ENCODE measurements around the gene NDUFS3.
"Not testable (repeated sequence)": the region's sequence is repeated elsewhere in the genome, so short reads cannot be mapped to it uniquely, and the experiment has no call there.

NDUFS3 gene

DNA sequence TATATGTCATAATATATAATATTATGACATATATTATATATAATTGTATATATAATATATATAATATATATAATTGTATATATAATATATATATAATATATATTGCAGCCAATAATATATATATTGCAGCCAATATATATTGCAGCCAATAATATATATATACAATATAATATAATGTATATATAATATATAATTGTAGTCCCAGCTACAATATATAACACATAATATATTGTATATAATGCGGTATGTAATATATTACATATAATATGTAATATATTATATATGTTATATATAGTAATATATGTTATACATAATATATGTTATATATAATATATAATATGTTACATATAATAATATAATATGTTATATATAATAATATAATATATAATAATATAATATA is 20.2 kb upstream of the NDUFS3 start:
- DNase-seq, result no peak

DNA sequence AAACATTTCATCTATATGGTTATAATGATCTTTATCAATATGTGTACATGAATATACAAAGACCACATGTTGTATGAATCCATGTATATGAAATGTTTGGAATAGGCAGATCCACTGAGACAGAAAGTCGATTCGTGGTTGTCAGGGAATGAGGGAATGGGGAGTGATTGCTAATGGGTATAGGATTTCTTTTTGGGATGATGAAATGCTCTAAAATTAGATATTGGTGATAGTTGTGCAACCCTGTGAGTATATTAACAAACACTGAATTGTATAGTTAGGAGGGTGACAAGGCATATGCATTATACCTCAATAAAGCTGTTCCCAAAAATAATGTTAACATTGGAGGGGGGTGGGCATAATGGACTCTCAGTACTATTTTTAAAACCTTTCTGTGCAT is 18.4 kb upstream of the NDUFS3 start:
- DNase-seq, result no peak

DNA sequence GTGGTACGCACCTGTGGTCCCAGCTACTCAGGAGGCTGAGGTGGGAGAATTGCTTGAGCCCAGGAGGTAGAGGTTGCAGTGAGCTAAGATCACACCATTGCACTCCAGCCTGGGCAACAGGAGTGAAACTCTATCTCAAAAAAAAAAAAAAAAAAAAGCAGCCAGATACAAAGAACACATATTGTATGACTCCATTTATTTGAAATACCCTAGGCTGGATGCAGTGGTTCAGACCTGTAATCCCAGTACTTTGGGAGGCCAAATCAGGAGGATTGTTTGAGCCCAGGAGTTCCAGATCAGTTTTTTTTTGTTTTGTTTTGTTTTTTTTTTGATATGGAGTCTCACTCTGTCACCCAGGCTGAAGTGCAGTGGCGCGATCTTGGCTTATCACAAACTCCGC is 16.5 kb upstream of the NDUFS3 start:
- not testable (repeated sequence) for DNase-seq

DNA sequence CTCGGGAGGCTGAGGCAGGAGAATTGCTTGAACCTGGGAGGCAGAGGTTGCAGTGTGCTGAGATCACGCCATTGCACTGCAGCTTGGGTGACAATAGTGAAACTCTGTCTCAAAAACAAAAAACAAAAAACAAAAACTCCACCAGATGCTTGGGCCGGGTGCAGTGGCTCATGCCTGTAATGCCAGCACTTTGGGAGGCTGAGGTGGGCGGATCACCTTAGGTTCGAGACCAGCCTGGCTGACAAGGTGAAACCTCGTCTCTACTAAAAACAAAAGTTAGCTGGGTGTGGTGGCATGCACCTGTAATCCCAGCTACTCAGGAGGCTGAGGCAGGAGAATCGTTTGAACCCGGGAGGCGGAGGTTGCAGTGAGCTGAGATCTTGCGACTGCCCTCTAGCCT is 14.5 kb upstream of the NDUFS3 start:
- not testable (repeated sequence) for DNase-seq

DNA sequence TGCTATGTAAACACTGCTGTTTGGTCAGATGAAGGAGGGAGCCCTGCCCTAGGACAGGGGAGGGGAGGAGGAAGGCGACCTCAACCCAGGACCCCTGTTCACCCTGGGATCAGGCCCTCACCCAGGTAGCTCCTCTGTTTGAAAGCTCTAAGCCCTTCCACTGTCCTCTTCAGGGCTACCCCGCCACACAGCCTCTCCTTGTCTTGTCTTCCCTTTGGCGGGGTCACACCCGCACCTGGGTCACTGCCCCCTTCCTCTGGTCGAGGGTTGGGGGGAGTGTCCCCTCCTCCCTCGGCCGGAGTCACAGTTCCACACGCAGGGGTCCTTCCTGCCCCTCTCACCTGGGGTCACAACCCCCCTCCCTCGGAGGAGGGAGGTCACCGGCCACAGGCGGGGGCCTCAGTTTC is 13.9 kb upstream of the NDUFS3 start:
- DNase-seq, result no peak

DNA sequence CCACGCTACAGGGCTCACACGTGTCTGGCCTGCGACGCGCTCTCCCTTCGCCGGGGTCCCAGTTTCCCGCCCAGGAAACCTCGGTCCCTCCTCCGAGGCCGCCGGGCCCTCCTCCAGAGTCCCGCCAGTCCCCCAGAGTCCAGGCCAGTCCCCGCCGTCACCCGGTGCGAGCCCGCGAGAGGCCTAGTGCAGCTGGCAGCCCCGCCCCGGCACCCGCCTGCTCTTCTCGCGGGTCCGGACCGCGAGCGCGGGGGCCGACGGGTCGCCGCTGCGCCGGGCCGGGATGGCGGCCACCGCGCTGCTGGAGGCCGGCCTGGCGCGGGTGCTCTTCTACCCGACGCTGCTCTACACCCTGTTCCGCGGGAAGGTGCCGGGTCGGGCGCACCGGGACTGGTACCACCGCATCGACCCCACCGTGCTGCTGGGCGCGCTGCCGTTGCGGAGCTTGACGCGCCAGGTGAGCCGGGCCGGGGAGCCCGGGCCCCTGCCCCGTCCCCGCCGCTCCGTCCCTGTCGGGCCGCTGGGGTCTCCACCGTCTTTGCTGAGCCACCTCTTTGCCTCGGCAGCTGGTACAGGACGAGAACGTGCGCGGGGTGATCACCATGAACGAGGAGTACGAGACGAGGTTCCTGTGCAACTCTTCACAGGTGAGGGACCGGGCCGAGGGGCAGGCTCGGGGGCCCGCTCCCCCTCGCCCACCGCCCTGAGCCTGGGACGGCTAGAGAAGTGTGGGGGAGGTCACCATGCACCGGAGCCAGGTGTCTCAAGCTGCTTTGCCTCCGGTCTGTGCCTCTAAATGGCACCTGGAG is 13.3 kb upstream of the NDUFS3 start, which contains the start of gene PTPMT1:
TSS of gene PTPMT1 (plus strand) at position 260 of the 809 bp plus-strand sequence. CDS start at position 284, 24 bp downstream.
- DNase-seq, result peak in 26 of 56 donors; percentile 10 to 72 (median 35)

DNA sequence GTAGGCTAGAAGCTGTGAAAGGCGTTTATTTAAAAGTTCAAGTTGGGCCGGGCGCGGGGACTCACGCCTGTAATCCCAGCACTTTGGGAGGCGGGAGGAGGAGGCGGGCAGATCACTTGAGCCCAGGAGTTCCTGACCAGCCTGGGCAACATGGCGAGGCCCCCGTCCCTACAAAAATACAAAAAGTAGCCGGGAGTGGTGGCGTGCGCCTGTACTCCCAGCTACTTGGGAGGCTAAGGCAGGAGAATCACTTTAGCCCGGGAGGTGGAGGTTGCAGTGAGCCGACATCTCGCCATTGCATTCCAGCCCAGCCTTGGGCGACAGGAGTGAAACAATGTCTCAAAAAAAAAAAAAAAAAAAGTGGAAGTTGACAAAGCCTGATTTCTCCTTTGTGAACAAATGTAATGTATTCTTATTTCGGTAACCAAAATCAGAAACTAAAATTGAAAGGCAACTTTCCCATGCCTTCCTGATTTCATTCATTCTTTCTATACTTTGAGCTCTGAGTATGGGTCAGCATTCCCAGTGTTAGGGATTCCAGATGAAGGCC is 12.7 kb upstream of the NDUFS3 start:
- no peak for DNase-seq

DNA sequence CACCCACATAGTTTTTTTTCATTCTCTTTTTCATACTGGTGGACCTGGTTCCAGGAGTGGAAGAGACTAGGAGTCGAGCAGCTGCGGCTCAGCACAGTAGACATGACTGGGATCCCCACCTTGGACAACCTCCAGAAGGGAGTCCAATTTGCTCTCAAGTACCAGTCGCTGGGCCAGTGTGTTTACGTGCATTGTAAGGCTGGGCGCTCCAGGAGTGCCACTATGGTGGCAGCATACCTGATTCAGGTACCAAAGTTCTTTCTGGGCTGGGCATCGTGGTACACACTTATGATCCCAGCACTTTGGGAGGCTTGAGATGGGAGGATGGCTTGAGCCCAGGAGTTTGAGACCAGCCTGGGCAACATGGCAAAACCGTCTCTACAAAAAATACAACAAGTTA is 9.2 kb upstream of the NDUFS3 start:
- no peak for DNase-seq

DNA sequence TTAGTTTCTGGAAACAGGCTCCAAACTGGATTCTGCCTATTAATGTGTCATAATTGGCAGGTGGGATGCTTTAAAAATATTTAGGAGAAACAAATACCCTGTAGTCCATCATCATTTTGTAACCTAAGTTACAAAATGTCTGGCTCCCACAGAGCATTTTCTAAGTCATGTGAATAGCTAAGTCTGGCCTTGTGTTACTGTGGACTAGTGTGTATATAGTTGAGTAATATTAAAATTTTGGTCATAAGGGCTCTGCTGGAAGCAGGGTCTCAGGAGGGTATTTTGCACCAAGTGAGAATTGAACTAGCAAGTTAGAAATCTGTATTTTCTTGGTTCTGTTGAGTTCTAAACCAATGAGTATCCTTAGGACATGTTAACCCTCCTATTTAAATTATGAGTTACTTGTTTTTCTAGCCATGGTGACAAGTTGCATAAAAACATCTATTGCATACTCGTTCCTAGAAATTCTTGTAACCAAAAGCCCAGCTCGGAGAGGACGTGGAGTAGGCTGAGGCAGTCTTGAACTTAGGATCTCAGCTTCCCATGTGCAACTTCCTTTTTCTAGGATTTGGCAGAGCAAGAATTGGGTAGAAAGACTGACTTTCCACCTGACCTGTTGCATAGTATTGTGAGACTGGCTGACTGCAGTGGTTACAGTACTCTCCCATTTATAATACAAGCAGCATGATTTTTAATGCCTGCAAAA is 8.1 kb upstream of the NDUFS3 start:
- DNase-seq, result no peak

DNA sequence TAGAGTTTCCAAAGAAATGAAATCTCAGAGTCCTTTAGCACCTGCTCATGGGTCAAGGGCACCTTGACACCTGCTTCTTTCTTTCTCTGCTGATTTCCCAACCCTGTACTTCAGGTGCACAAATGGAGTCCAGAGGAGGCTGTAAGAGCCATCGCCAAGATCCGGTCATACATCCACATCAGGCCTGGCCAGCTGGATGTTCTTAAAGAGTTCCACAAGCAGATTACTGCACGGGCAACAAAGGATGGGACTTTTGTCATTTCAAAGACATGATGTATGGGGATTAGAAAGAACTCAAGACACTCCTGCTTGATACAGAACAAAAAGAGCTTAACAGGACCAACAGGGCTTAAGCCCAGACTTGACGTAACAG is 7.5 kb upstream of the NDUFS3 start:
- DNase-seq, result no peak

DNA sequence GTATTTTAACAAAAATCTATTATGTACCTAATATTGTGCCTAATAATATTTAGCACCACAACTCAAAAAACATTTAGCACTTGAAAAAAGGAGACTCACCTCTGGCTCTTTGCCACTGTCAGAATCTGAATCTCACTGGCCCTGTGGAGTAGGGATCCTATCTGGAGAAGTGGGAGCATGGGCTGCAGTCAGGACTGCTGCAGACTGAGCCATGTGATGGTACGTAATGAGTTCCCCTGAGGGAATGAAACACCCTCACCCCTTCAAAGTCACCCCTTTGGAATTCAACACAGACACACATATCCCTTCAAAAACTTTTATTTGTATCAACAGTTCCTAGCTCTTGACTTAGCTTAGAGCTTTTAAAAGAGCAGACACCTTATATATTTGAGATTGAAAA is 7.0 kb upstream of the NDUFS3 start:
- no peak for DNase-seq

DNA sequence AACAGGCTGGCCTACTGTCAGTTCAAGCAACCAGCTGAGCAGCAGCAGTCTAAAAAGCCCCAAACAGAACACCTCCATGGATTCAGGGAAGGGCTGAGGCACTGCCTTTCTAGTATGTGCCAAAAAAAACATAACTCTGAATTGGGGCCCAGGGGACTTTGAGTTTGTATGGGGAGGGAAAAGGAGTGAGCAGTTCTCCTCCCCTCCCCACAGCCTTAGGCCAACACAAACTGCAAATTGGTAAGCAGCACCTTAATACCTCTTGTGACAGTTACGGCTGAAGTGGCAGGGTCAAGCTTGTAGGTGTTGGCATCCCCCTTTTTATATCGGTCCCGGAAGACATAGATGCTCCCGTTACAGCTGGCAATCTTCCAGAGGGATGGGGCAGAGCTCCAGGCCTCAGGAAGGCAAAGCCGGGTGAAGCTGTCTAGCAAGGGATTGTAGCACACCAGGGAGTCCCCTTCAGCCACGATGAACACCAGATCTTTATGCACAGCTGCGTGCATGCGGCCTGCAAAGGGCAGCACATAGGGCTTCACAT is 6.1 kb upstream of the NDUFS3 start:
- peak in 1 of 56 donors; percentile 42 for DNase-seq

DNA sequence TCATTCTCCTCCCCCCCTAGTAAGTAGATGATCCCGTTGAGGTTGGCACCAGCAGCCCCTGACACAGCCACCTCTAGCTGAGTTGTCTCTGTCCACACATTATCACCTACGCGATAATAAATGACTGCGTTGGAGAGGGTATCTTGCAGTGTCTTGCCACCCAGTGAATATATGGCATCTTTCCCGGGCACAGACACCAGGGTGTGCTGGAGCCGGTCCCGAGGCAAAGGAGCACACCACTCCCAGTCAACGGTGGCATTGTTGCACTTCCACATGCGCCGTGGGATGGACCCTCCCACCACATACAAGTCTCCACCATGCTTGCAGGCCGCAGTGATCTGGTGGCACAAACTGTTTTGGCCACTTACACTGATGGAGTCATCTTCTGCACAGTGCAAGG is 5.6 kb upstream of the NDUFS3 start:
- peak in 22 of 56 donors; percentile 12 to 68 (median 42) for DNase-seq

DNA sequence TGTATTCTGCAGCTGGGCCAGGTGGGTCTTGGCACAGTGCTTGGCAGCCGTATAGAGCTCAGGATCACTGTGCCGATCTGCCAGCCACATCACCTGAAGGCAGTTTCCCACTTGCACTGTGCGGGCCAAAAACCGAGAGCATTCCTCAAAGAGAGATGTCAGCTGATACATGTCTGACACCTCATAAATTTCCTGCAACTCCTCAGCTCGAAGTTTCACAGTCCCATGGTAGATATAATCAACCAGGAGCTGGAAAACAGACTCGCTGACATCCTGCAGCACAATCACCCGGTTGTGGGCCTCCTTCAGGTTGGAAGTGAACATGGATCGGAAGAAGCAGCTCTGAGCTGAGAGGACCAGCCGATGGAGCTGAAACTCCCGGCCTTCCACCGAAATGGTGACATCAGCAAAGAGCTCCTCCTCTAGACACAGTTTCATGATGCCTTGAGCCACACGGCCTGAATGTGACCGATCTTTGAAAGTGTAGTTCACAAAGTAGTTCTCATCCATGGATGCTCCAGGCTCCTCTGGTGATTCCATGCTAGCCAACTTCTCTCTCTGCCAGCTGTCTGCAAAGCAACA is 1.3 kb upstream of the NDUFS3 start:
- no peak for DNase-seq

DNA sequence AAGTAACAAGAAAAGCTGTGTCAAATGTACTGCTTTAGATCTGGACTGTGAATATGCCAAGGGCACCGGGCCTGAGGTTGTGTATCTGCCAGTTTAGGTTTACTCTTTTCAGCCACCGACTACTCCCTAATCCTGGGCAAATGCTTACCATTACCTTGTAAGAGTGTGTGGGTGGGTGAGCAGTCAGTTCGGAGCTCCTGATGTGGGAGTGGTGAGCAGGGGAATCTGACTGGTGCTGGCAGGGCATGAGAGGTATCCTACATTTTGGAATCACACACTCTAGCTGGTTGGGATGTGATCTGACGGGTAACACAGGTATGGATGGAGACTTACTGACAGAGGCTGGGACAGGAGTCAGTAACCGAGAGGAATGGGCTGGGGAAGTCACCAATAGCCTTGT is 5.0 kb downstream of the NDUFS3 start:
- DNase-seq, result no peak

DNA sequence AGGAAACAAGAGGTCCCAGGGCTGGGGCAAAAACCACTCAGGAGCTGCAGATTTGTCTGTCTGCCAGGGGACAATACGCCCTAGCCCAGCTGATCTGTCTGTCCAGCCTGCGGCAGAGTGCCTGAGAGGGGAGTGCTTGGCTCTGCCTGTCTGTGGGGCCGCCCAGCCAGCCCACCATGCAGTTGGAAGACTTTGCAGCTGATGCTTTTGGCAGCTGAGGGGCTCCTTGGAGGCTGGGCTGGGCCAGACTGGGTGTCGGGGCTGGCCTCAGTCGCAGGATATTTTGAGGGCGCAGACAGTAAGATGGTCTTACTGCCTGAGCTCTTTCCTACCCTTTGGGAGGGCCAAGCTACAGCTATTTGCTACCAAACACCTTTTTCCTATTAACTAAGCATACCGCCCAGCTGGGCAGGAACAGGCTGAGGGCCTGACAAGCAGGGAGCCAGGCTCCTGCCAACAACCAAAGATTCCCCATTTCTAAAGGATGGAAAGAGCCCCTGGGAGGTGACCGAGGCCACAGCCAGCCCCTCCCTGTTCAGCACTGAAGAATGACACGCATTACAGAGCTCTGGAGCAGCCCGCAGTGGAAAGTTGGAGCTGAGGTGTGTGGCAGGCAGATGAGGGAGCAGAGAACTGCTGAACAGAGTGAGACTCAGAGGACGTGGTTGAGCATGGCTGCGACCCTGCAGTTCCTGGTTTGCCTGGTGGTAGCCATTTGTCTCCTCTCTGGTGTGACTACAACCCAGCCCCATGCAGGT is 7.4 kb downstream of the NDUFS3 start, which contains the start of gene FAM180B:
TSS of gene FAM180B (plus strand) at position 581 of the 758 bp plus-strand sequence. CDS start at position 672, 91 bp downstream.
- DNase-seq, result no peak

DNA sequence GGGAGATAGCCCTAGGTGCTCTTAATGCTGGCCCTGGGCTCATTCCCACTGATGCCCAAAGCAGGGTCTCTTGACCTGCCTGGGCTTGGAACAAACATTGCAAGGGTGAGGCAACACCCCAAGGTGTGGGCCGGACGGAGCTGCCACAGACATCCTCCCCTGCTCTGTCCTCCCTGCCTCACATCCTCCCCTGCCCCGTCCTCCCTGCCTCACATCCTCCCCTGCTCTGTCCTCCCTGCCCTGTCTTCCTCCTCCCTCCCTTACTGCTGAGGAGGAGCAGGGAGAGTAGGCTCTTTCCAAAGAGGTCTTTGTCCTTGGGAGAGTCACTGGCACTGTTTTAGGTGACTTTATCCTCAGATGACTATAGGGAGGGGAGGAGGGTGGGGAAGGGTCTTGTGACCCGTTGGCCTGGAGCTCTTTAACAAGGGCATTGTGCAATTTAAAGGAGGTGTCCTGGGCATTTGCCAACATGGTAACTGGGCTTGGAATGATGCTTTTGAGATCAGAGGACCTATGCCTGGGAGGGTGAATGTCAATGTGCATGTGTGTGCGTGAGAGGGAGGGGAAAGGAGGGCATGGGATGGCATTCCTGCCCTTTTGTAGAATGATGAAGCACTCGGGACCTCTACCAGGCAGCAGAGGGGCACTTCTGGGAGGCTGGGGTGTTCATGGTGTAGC is 8.3 kb downstream of the NDUFS3 start:
- DNase-seq, result peak in 1 of 56 donors; percentile 61

DNA sequence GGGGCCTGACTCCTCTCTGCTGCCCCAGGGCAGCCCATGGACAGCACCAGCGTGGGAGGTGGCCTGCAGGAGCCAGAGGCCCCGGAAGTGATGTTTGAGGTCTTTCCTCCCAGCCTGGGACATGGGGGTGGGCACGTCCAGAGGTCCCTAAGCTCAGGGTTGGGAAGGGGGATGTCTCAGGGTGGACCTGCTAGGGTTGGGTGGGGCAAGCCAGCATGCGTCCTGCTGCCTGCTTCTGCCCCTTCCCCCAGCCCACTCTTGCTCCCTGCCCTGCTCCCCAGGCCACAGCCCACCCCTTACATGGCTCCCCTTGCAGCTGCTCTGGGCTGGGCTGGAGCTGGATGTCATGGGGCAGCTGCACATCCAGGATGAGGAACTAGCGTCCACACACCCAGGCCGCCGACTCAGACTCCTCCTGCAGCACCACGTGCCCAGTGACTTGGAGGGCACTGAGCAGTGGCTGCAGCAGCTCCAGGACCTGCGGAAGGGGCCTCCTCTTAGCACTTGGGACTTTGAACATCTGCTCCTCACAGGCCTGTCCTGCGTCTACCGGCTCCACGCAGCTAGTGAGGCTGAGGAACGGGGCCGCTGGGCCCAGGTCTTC is 9.0 kb downstream of the NDUFS3 start:
- peak in 14 of 56 donors; percentile 11 to 63 (median 38) for DNase-seq

DNA sequence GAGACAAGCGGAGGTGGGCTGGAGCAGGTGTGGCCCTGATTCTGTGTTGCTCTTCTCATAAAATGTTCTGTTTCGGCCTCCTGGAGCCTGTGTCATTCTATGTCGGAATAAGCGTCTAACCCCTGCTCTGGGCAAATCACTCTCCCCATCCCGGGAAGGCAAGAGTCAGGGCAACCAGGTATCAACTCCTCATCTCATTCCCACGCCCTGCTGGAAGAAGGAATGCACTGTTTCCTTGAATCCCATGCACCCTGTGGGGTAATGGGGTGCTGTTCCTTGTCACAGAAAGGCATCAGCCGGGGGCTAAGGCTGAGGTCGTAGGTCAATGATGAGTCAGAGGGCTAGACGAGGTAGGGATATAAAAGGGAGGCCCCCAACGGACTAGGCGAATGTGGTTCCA is 10.2 kb downstream of the NDUFS3 start:
- no peak for DNase-seq

DNA sequence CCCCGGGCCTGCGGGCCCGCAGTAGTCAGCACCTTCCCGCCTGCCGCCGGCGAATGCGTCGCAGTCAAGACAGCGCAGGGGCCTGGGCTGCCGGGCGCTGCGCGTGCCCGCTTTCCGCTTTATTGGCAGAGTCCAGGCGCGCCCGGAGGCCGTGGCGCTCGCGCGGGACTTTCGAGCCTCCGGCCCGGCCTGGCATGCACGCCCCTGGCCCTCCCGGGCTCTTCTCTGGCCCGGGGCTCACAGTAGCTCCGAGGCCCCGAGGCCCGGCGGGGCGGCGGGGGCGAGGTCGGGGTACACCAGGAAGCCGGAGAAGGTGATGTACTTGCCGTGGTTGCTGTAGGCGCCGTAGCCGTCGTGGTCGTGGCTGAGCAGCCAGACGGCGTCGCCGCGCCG is 10.7 kb downstream of the NDUFS3 start:
- no peak for DNase-seq
